Activated naive CD8-positive, alpha-beta T cell treated with anti-CD3 and anti-CD28 coated beads, Interleukin-2, amount 10 ng/mL, durations not matched to agents 7 days and 5 days (primary cell): ENCODE results near the gene LANCL2. TPM values are rescaled to one million over a fixed set of nuclear protein-coding genes. Genes with fewer than 3 reads are reported as not detected.

Experiments used
- ATAC-seq: fragments of 150-1000 bp; cut with Tn5 transposase; one replicate; pipeline ENCODE4 v1.10.0; 2021; ENCODE audit warnings: low read depth, moderate library complexity
- POLR2A ChIA-PET: fragments of 350-600 bp; sonication (Branson Sonifier 250); formaldehyde crosslinking; loops from one replicate; lab custom pipeline; 2021; ENCODE audit warnings: antibody characterized with exemption; lab: Charles Lee
- DNase-seq: peaks from one replicate; pipeline ENCODE4 v3.0.0; 2021
- H3K27ac Mint-ChIP-seq: one replicate; pipeline ENCODE4 v1.8.0; 2022; ENCODE audit warnings: mild to moderate bottlenecking, mixed read lengths
- H3K27me3 Mint-ChIP-seq: one replicate; pipeline ENCODE4 v1.8.0; 2022; ENCODE audit warnings: mild to moderate bottlenecking, moderate library complexity, mixed read lengths
- H3K36me3 Mint-ChIP-seq: one replicate; pipeline ENCODE4 v1.8.0; 2021; ENCODE audit warnings: mild to moderate bottlenecking, mixed read lengths
- H3K4me1 Mint-ChIP-seq: one replicate; pipeline ENCODE4 v1.8.0; 2021; ENCODE audit warnings: mixed read lengths
- H3K4me3 Mint-ChIP-seq: one replicate; pipeline ENCODE4 v1.8.0; 2022; ENCODE audit warnings: mild to moderate bottlenecking, moderate library complexity, mixed read lengths
- H3K9me3 Mint-ChIP-seq: one replicate; pipeline ENCODE4 v1.8.0; 2021; ENCODE audit warnings: mixed read lengths
- total RNA-seq, 2 experiments: library from RNA; stranded (reverse); gene quantifications; one replicate each; pipeline ENCODE4 v1.2.3, GENCODE V29; 2021

The LANCL2 gene
- total RNA-seq, 2 experiments from 2014 or later, result 6.6 to 7.4 TPM

- no peaks in the 10 kb centered on the region for H3K27me3 Mint-ChIP-seq
- peaks cover 7% of the 10 kb centered on the region for H3K36me3 Mint-ChIP-seq
- peaks cover 21% of the 10 kb centered on the region for H3K4me1 Mint-ChIP-seq
- DNase-seq (no peak), ATAC-seq (no peak)
- POLR2A ChIA-PET, result no interaction called here
- no peak overlapping the region for H3K4me3 Mint-ChIP-seq
- no peaks in the 10 kb centered on the region for H3K9me3 Mint-ChIP-seq
- no peak overlapping the region for H3K27ac Mint-ChIP-seq
These were observed 112.0 kb downstream of the LANCL2 start for GRCh38 chr7:55476852-55477780.

GRCh38 chr7:55477781-55478374 is 112.7 kb downstream of the LANCL2 start:
- peaks cover 7% of the 10 kb centered on the region for H3K36me3 Mint-ChIP-seq
- no peak for ATAC-seq
- no peaks in the 10 kb centered on the region for H3K9me3 Mint-ChIP-seq
- H3K4me3 Mint-ChIP-seq, result no peak overlapping the region
- DNase-seq, result no peak
- H3K27me3 Mint-ChIP-seq, result no peaks in the 10 kb centered on the region
- peaks cover 21% of the 10 kb centered on the region for H3K4me1 Mint-ChIP-seq
- POLR2A ChIA-PET, result no interaction called here
- no peak overlapping the region for H3K27ac Mint-ChIP-seq

- Mint-ChIP-seq H3K27ac (no peak overlapping the region), H3K4me1 (peaks cover 21% of the 10 kb centered on the region), H3K36me3 (peaks cover 9% of the 10 kb centered on the region), H3K27me3 (no peaks in the 10 kb centered on the region), H3K4me3 (no peak overlapping the region), H3K9me3 (no peaks in the 10 kb centered on the region)
- ATAC-seq, result no peak
- POLR2A ChIA-PET, result no interaction called here
- DNase-seq, result no peak
These were observed 113.6 kb downstream of the LANCL2 start for GRCh38 chr7:55478700-55479099.

GRCh38 chr7:55481155-55481554 is 116.0 kb downstream of the LANCL2 start:
- ATAC-seq (no peak), DNase-seq (no peak)
- POLR2A ChIA-PET, result no interaction called here
- H3K4me3 Mint-ChIP-seq, result no peak overlapping the region
- no peaks in the 10 kb centered on the region for H3K27me3 Mint-ChIP-seq
- peaks cover 4% of the 10 kb centered on the region for H3K4me1 Mint-ChIP-seq
- peaks cover 8% of the 10 kb centered on the region for H3K36me3 Mint-ChIP-seq
- no peaks in the 10 kb centered on the region for H3K9me3 Mint-ChIP-seq
- no peak overlapping the region for H3K27ac Mint-ChIP-seq

- Mint-ChIP-seq H3K27me3 (no peaks in the 10 kb centered on the region), H3K4me1 (peaks cover 9% of the 10 kb centered on the region), H3K36me3 (peaks cover 6% of the 10 kb centered on the region), H3K27ac (no peak overlapping the region), H3K9me3 (no peaks in the 10 kb centered on the region), H3K4me3 (no peak overlapping the region)
- POLR2A ChIA-PET, result no interaction called here
- ATAC-seq (no peak), DNase-seq (no peak)
These were observed 117.9 kb downstream of the LANCL2 start for GRCh38 chr7:55483046-55483445.

Other genes with a start within 250 kb of the LANCL2 start
- gene VOPP1, start 207.2 kb downstream of the LANCL2 start, total RNA-seq, result 10 to 100 TPM; 50.0 to 50.1 TPM